BE2C (cell line): ENCODE data around the gene ATP5MC2.

Experiments
- DNase-seq: peaks from one replicate; pipeline ENCODE4 v3.0.0-alpha.2; 2020
- H3K27me3 ChIP-seq: fragments of 250-450 bp; sonication (Bioruptor Pico); 2 replicates; pipeline ENCODE4 v1.5.1; 2020; ENCODE audit warnings: mild to moderate bottlenecking
- H3K36me3 ChIP-seq: fragments of 250-450 bp; sonication (Bioruptor Pico); 2 replicates; pipeline ENCODE4 v1.5.1; 2020; ENCODE audit warnings: mild to moderate bottlenecking
- H3K4me1 ChIP-seq: fragments of 250-450 bp; sonication (Bioruptor Pico); 2 replicates; pipeline ENCODE4 v1.5.1; 2020
- H3K4me3 ChIP-seq: 2 replicates; pipeline ENCODE4 v1.5.1; 2011; ENCODE audit warnings: low read depth, low read length
- H3K9me3 ChIP-seq: fragments of 250-450 bp; sonication (Bioruptor Pico); 2 replicates; pipeline ENCODE4 v1.5.1; 2020
- CTCF ChIP-seq: IDR thresholded peaks from 2 replicates; pipeline ENCODE4 v1.5.1; 2012; ENCODE audit warnings: mild to moderate bottlenecking, low read depth, low read length

ATP5MC2 gene

DNA sequence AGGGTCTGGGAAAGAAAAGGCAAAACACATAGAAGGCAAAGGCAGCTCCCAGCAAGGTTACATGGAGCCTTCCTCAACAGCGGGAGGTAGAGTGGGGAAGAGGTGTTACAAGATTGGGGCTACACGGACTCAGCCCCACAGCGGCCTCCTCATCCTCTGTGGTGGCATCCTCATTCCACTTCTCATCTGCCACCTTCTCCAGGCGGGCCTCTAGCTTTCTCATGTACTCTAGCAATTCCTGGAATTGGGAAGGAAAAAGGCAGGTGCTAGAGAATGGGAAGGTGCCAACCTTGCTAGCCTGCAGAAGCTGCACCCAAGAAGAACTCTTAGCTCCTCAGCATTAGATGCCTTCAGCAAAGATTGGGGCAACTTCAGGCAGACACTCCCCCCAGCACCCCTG lies 38.1 kb upstream of the ATP5MC2 start:
- H3K27me3 ChIP-seq, result peaks cover 8% of the 10 kb centered on the region
- H3K36me3 ChIP-seq, result no peaks in the 10 kb centered on the region
- no peak for TF ChIP-seq CTCF
- H3K4me3 ChIP-seq, result no peak overlapping the region
- H3K9me3 ChIP-seq, result no peaks in the 10 kb centered on the region
- no peaks in the 10 kb centered on the region for H3K4me1 ChIP-seq
- DNase-seq, result no peak

- TF ChIP-seq CTCF, result no peak
- Histone ChIP-seq H3K27me3 (peaks cover 13% of the 10 kb centered on the region), H3K4me3 (no peak overlapping the region), H3K9me3 (no peaks in the 10 kb centered on the region), H3K36me3 (no peaks in the 10 kb centered on the region), H3K4me1 (no peaks in the 10 kb centered on the region)
- DNase-seq, result no peak
These were observed 37.6 kb upstream of the ATP5MC2 start for GRCh38 chr12:53713516-53713915.

DNA sequence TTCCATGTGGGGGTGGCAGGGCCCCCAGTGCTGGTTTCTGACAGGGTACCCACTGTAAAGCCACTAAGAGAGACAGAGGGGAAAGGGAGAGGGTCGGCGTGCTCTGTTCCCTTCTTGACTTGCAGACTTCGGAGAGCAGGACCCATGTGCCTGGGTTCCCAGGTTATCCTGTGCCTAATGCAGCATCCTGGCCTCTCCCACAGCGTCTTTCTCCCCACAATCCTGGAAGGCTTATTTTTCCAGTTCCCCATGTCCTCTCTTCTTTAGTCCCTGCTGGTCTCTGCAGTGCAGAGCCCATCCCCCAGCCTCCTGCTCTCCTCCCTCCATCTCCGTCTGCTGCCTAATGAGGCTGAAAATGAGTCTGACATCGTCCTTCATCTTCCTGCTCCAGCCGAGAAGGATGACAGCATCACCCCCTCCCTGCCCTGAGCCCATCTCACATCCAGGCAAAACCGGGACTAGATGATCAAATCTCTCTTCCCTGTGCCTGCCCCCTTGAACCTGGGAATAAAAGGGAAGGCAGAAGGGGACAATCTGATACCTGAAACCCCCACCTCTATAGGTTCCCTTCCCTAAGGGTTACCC lies 36.3 kb upstream of the ATP5MC2 start:
- no peak for DNase-seq
- Histone ChIP-seq H3K4me3 (no peak overlapping the region), H3K36me3 (no peaks in the 10 kb centered on the region), H3K9me3 (no peaks in the 10 kb centered on the region), H3K4me1 (no peaks in the 10 kb centered on the region), H3K27me3 (peaks cover 22% of the 10 kb centered on the region)
- TF ChIP-seq CTCF, result no peak

DNA sequence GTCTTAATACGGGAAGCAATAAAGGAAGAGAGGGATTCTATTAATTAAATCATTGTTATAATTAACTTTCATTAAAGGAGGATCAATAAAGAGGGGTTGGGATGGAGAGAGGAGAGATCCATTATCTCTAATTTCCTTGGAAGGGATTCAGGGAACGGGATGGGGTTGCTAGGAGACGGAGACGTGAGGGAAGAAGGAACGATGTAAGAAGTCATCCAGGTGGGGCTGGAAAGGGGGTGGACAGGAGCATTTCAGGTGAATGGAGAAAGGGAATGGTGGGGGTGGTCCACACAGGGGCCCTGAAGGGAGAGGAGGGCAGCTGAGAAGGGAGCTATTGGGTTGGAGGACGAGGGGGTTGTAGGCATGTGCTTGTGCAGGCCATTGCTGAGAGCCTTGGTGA lies 34.2 kb upstream of the ATP5MC2 start:
- H3K9me3 ChIP-seq, result no peaks in the 10 kb centered on the region
- no peaks in the 10 kb centered on the region for H3K4me1 ChIP-seq
- no peak for TF ChIP-seq CTCF
- DNase-seq, result no peak
- no peaks in the 10 kb centered on the region for H3K36me3 ChIP-seq
- H3K4me3 ChIP-seq, result no peak overlapping the region
- H3K27me3 ChIP-seq, result peaks cover 37% of the 10 kb centered on the region

DNA sequence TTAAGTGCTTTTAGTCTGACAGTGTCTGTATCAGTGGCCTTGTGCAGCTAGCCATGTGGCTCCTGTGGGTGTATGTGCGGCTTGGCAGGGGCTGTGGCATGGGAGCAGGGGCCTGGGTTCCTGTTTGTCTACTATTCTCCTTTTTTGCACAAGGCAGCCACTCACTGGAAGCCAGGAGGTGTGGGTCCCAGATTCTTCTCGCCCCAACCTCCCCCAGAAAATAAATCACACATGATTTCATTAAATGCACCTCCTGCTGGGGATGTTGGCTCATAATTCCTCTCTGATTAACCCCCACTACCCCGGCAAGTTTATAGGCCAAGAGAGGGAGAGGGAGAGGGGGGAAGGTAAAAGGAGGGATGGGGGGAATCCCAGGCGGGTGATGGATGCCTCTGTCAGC lies 33.8 kb upstream of the ATP5MC2 start:
- no peak for DNase-seq
- peaks cover 37% of the 10 kb centered on the region for H3K27me3 ChIP-seq
- no peak overlapping the region for H3K4me3 ChIP-seq
- no peaks in the 10 kb centered on the region for H3K36me3 ChIP-seq
- no peaks in the 10 kb centered on the region for H3K4me1 ChIP-seq
- H3K9me3 ChIP-seq, result no peaks in the 10 kb centered on the region
- no peak for TF ChIP-seq CTCF

- Histone ChIP-seq H3K9me3 (no peaks in the 10 kb centered on the region), H3K4me1 (no peaks in the 10 kb centered on the region), H3K27me3 (peaks cover 58% of the 10 kb centered on the region), H3K4me3 (no peak overlapping the region), H3K36me3 (no peaks in the 10 kb centered on the region)
- TF ChIP-seq CTCF, result no peak
- DNase-seq, result no peak
These were observed 30.2 kb upstream of the ATP5MC2 start for GRCh38 chr12:53706080-53706479.
